Astrocyte (in vitro differentiated cells and primary cell): ENCODE data around the gene MAN1C1.

Experiments
- EZH2 ChIP-seq: IDR thresholded peaks from 2 replicates; pipeline ENCODE4 v1.6.1; 2012; ENCODE audit warnings: mild to moderate bottlenecking, low read length, inconsistent platforms; ENCODE audit not compliant: insufficient read depth
- TF ChIP-seq, protein P1 (sequence below): IDR thresholded peaks from 2 replicates; pipeline ENCODE4 v1.5.1; 2011; ENCODE audit warnings: low read depth, mild to moderate bottlenecking, inconsistent platforms, low read length, moderate library complexity; ENCODE audit not compliant: insufficient read depth

DNA sequence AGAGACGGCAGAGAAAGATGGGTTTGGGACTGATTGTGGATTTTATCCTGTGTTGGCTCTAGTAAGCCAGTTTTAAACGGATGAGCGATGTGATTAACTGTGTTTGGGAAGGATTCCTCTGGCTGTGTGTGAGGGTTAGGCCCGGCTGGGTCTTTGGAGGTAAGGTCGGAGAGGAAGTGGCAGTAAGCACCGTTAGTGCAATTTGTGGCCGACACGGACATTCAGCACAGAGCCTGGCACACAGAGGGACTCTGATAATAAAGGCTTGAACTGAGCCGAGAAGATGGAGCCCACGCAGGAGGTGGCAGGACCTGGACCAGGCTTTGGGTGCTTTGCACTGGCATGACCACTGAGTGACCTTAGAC, 204.5 kb downstream of the MAN1C1 start:
- TF ChIP-seq, protein P1, sequence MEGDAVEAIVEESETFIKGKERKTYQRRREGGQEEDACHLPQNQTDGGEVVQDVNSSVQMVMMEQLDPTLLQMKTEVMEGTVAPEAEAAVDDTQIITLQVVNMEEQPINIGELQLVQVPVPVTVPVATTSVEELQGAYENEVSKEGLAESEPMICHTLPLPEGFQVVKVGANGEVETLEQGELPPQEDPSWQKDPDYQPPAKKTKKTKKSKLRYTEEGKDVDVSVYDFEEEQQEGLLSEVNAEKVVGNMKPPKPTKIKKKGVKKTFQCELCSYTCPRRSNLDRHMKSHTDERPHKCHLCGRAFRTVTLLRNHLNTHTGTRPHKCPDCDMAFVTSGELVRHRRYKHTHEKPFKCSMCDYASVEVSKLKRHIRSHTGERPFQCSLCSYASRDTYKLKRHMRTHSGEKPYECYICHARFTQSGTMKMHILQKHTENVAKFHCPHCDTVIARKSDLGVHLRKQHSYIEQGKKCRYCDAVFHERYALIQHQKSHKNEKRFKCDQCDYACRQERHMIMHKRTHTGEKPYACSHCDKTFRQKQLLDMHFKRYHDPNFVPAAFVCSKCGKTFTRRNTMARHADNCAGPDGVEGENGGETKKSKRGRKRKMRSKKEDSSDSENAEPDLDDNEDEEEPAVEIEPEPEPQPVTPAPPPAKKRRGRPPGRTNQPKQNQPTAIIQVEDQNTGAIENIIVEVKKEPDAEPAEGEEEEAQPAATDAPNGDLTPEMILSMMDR = no peak
- TF ChIP-seq EZH2 = no peak
